Activated naive CD4-positive, alpha-beta T cell treated with anti-CD3 and anti-CD28 coated beads, Interleukin-2, amount 50 U/mL, for 72 hours (primary cell): ENCODE results near the gene TPPP2. TPM values are rescaled to one million over a fixed set of nuclear protein-coding genes. Genes with fewer than 3 reads are reported as not detected.

Source experiments
- ATAC-seq, 2 donors: fragments of 150-1000 bp; cut with Tn5 transposase; 2 replicates each; pipeline ENCODE4 v1.10.0; 2021; ENCODE audit warnings: mild to moderate bottlenecking in 2 of 2, moderate library complexity in 2 of 2
- DNase-seq, 2 donors: peaks; one replicate each; pipeline ENCODE4 v3.0.0; 2021 to 2022; ENCODE audit warnings: low spot score in 2 of 2
- H3K27ac Mint-ChIP-seq, 2 donors: one replicate each; pipeline ENCODE4 v1.8.0; 2022; ENCODE audit warnings: mild to moderate bottlenecking in 2 of 2, mixed read lengths in 2 of 2
- H3K36me3 Mint-ChIP-seq, 2 donors: one replicate each; pipeline ENCODE4 v1.8.0; 2022; ENCODE audit warnings: mixed read lengths in 2 of 2
- H3K9me3 Mint-ChIP-seq, 2 donors: one replicate each; pipeline ENCODE4 v1.8.0; 2022; ENCODE audit warnings: mixed read lengths in 2 of 2
- total RNA-seq, 2 donors: library from RNA; stranded (reverse); gene quantifications; one replicate each; pipeline ENCODE4 v1.2.3, GENCODE V29; 2022

TPPP2 gene
- total RNA-seq, 2 donors from 2014 or later: not detected

- Mint-ChIP-seq H3K36me3 (no peaks in the 10 kb centered on the region), H3K9me3 (no peaks in the 10 kb centered on the region), H3K27ac (no peak overlapping the region)
- ATAC-seq (no peak), DNase-seq (no peak)
Measured at GRCh38 chr14:21077672-21078071, 47.7 kb downstream of the TPPP2 start.

GRCh38 chr14:21078287-21078686, 48.3 kb downstream of the TPPP2 start:
- no peaks in the 10 kb centered on the region for H3K36me3 Mint-ChIP-seq
- H3K27ac Mint-ChIP-seq: no peak overlapping the region

GRCh38 chr14:21078726-21079125, 48.7 kb downstream of the TPPP2 start:
- Mint-ChIP-seq H3K36me3 (no peaks in the 10 kb centered on the region), H3K27ac (no peak overlapping the region), H3K9me3 (no peaks in the 10 kb centered on the region)
- DNase-seq (no peak), ATAC-seq (no peak)

More at GRCh38 chr14:21078287-21078686, 48.3 kb downstream of the TPPP2 start:
- no peaks in the 10 kb centered on the region for H3K9me3 Mint-ChIP-seq
- DNase-seq: no peak
- ATAC-seq: no peak

GRCh38 chr14:21081521-21082142, 51.6 kb downstream of the TPPP2 start:
- H3K36me3 Mint-ChIP-seq: no peaks in the 10 kb centered on the region
- H3K27ac Mint-ChIP-seq: no peak overlapping the region
- no peak for ATAC-seq
- DNase-seq: no peak
- H3K9me3 Mint-ChIP-seq: no peaks in the 10 kb centered on the region

Other genes starting within 250 kb of the TPPP2 start
- gene RNASE6, start 248.9 kb upstream of the TPPP2 start, total RNA-seq: under 1 TPM; 0.39 to 0.66 TPM
- gene RNASE1, start 227.4 kb upstream of the TPPP2 start, total RNA-seq: not detected
- gene RNASE3, start 138.8 kb upstream of the TPPP2 start, total RNA-seq: not detected
- not detected for gene RNASE2, start 74.7 kb upstream of the TPPP2 start, total RNA-seq
- 100 to 1,000 TPM; 105 to 142 TPM for gene METTL17, start 40.2 kb upstream of the TPPP2 start, total RNA-seq
- under 1 TPM in 1 of 2 donors, not detected in 1; 0.27 TPM for gene SLC39A2, start 30.9 kb upstream of the TPPP2 start, total RNA-seq
- gene NDRG2, start 5.2 kb upstream of the TPPP2 start, total RNA-seq: 1 to 10 TPM; 7.6 to 7.8 TPM
- gene RNASE13, start 4.6 kb downstream of the TPPP2 start, total RNA-seq: not detected
- not detected for gene RNASE7, start 12.1 kb downstream of the TPPP2 start, total RNA-seq
- not detected for gene RNASE8, start 27.6 kb downstream of the TPPP2 start, total RNA-seq
- under 1 TPM in 1 of 2 donors, not detected in 1; 0.23 TPM for gene ARHGEF40, start 40.1 kb downstream of the TPPP2 start, total RNA-seq
- gene ZNF219, start 68.4 kb downstream of the TPPP2 start, total RNA-seq: 10 to 100 TPM; 10.0 to 21.9 TPM
- gene TMEM253, start 70.8 kb downstream of the TPPP2 start, total RNA-seq: under 1 TPM in 1 of 2 donors, not detected in 1; 0.25 TPM
- not detected for gene OR5AU1, start 125.8 kb downstream of the TPPP2 start, total RNA-seq
- gene HNRNPC, start 239.2 kb downstream of the TPPP2 start, total RNA-seq: 1,000 to 10,000 TPM in 1 of 2 donors, 100 to 1,000 TPM in 1; 948 to 1,048 TPM
- not detected for gene RPGRIP1, start 249.9 kb downstream of the TPPP2 start, total RNA-seq